Metanephros (tissue), 2 donors: ENCODE results near the gene TSEN2. TPM values are rescaled to one million over a fixed set of nuclear protein-coding genes. Genes with fewer than 3 reads are reported as not detected.

Experiments used
- small RNA-seq: library from RNA; depleted of rRNA; stranded (forward); fragments of <200 nt; gene quantifications from one replicate; pipeline ENCODE3, GENCODE V24; 2014; ENCODE audit warnings: low replicate concordance
- total RNA-seq: library from RNA; depleted of rRNA; stranded (reverse); fragments of >200 nt; gene quantifications from one replicate; pipeline ENCODE4 v1.2.3, GENCODE V29; 2014

Gene TSEN2
- total RNA-seq, result 24.3 TPM

GRCh38 chr3:12484198-12484982 is at the start of gene TSEN2:
TSS of gene TSEN2 (plus strand) at chr3:12484480. CDS start at chr3:12489801, 5,321 bp downstream.

GRCh38 chr3:12545473-12545791 is 61.2 kb downstream of the TSEN2 start, which contains the start of gene MKRN2OS:
TSS of gene MKRN2OS (minus strand) at chr3:12545499. CDS start at chr3:12545464, 35 bp downstream.

GRCh38 chr3:12556690-12557472 is 72.6 kb downstream of the TSEN2 start, which contains the start of gene MKRN2:
TSS of gene MKRN2 (plus strand) at chr3:12557087. CDS start at chr3:12557151, 64 bp downstream.

Small RNA genes lying within 50 kb of the gene (small RNA-seq; reads per million reads assigned to genes)
- gene RF00017, result not detected
- gene RNA5SP123, result not detected
- gene RNU6-377P, result not detected

Other genes with a start within 250 kb of the TSEN2 start
- gene PPARG, start 195.4 kb upstream of the TSEN2 start, total RNA-seq, result 35.8 TPM
- gene MKRN2OS, start 61.0 kb downstream of the TSEN2 start, total RNA-seq, result 0.35 TPM
- gene MKRN2, start 72.6 kb downstream of the TSEN2 start, total RNA-seq, result 35.8 TPM
- gene RAF1, start 179.6 kb downstream of the TSEN2 start, total RNA-seq, result 124 TPM